HL-60 (cell line): ENCODE results near the gene ARIH2.

ENCODE experiments used
- DNase-seq, 2 experiments: peaks; one replicate each; pipeline ENCODE4 v3.0.0-alpha.2; 2010 to 2020; ENCODE audit warnings: low read depth in 1 of 2, low spot score in 1 of 2
- H3K27ac ChIP-seq: fragments of 250-450 bp; sonication (Bioruptor Pico); replicated peaks from 2 replicates; pipeline ENCODE4 v1.5.1; 2020; ENCODE audit warnings: mild to moderate bottlenecking, moderate library complexity
- H3K27me3 ChIP-seq: fragments of 250-450 bp; sonication (Bioruptor Pico); 2 replicates; pipeline ENCODE4 v1.5.1; 2021; ENCODE audit warnings: mild to moderate bottlenecking, moderate library complexity; ENCODE audit not compliant: insufficient read depth, poor library complexity, severe bottlenecking
- H3K4me3 ChIP-seq: replicated peaks from 2 replicates; pipeline ENCODE4 v1.5.1; 2011; ENCODE audit warnings: mild to moderate bottlenecking, control low read depth, low read length; ENCODE audit not compliant: insufficient read depth
- GABPA ChIP-seq: IDR thresholded peaks from 2 replicates; pipeline ENCODE4 v1.6.1; 2012; ENCODE audit warnings: low read depth
- POLR2AphosphoS5 ChIP-seq: IDR thresholded peaks from 2 replicates; pipeline ENCODE4 v1.6.1; 2012; ENCODE audit warnings: low read depth
- SPI1 ChIP-seq: IDR thresholded peaks from 2 replicates; pipeline ENCODE4 v1.6.1; 2012; ENCODE audit warnings: low read depth, mild to moderate bottlenecking, borderline replicate concordance
- TF ChIP-seq, protein P1 (sequence below): IDR thresholded peaks from 2 replicates; pipeline ENCODE4 v1.6.1; 2012; ENCODE audit warnings: low read depth; ENCODE audit not compliant: insufficient replicate concordance
- TF ChIP-seq, protein P2 (sequence below): IDR thresholded peaks from one replicate; pipeline ENCODE4 v1.5.1; 2011; ENCODE audit warnings: low read length, control low read depth, inconsistent platforms; ENCODE audit not compliant: insufficient read depth

Gene ARIH2

DNA sequence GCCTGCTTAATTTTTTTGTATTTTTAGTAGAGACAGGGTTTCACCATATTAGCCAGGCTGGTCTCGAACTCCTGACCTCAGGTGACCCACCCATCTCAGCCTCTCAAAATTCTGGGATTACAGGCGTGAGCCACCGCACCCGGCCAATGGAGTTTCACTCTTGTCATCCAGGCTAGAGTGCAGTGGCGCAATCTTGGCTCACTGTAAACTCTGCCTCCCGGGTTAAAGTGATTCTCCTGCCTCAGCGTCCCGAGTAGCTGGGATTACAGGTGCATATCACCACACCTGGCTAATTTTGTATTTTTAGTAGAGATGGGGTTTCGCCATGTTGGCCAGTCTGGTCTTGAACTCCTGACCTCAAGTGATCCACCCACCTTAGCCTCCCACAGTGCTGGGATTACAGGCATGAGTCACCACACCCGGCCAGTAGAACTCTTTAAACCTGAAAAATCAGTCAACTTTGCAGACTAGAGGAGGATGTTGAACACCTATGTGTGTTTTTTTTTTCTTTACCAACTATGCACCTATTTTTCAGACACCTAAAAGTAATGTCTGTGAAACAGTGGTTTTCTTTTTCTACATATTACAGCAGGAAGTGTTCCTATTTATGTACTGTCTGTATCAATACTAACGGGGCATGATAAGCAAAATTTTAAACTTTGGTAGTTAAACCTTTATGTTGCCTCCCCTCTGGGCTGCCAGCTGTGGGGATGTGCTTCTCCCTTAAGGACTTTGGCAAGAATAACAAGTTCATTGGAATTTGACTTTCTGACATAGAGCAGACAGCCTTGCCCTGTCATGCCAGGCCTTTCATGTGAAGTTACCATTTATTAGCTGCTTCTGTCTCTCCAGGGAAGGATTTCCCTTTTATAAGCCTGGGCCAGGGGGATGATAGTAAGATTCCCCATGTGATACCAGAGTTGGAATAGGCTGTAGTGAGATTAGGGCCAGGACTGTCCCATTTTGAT, 8.1 kb downstream of the ARIH2 start:
- H3K27me3 ChIP-seq = no peaks in the 10 kb centered on the region
- no peak overlapping the region for H3K4me3 ChIP-seq
- H3K27ac ChIP-seq = no peak overlapping the region
- no peak for DNase-seq
- TF ChIP-seq, protein P1, sequence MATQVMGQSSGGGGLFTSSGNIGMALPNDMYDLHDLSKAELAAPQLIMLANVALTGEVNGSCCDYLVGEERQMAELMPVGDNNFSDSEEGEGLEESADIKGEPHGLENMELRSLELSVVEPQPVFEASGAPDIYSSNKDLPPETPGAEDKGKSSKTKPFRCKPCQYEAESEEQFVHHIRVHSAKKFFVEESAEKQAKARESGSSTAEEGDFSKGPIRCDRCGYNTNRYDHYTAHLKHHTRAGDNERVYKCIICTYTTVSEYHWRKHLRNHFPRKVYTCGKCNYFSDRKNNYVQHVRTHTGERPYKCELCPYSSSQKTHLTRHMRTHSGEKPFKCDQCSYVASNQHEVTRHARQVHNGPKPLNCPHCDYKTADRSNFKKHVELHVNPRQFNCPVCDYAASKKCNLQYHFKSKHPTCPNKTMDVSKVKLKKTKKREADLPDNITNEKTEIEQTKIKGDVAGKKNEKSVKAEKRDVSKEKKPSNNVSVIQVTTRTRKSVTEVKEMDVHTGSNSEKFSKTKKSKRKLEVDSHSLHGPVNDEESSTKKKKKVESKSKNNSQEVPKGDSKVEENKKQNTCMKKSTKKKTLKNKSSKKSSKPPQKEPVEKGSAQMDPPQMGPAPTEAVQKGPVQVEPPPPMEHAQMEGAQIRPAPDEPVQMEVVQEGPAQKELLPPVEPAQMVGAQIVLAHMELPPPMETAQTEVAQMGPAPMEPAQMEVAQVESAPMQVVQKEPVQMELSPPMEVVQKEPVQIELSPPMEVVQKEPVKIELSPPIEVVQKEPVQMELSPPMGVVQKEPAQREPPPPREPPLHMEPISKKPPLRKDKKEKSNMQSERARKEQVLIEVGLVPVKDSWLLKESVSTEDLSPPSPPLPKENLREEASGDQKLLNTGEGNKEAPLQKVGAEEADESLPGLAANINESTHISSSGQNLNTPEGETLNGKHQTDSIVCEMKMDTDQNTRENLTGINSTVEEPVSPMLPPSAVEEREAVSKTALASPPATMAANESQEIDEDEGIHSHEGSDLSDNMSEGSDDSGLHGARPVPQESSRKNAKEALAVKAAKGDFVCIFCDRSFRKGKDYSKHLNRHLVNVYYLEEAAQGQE = no peak
- no peak for TF ChIP-seq POLR2AphosphoS5
- TF ChIP-seq SPI1 = no peak
- TF ChIP-seq, protein P2, sequence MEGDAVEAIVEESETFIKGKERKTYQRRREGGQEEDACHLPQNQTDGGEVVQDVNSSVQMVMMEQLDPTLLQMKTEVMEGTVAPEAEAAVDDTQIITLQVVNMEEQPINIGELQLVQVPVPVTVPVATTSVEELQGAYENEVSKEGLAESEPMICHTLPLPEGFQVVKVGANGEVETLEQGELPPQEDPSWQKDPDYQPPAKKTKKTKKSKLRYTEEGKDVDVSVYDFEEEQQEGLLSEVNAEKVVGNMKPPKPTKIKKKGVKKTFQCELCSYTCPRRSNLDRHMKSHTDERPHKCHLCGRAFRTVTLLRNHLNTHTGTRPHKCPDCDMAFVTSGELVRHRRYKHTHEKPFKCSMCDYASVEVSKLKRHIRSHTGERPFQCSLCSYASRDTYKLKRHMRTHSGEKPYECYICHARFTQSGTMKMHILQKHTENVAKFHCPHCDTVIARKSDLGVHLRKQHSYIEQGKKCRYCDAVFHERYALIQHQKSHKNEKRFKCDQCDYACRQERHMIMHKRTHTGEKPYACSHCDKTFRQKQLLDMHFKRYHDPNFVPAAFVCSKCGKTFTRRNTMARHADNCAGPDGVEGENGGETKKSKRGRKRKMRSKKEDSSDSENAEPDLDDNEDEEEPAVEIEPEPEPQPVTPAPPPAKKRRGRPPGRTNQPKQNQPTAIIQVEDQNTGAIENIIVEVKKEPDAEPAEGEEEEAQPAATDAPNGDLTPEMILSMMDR = no peak
- TF ChIP-seq GABPA = no peak

GRCh38 chr3:48927928-48928327, 9.3 kb downstream of the ARIH2 start:
- Histone ChIP-seq H3K4me3 (no peak overlapping the region), H3K27me3 (no peaks in the 10 kb centered on the region), H3K27ac (no peak overlapping the region)
- TF ChIP-seq SPI1 = peak; percentile 66; the same call in 1 of the 2 replicates
- TF ChIP-seq POLR2AphosphoS5 = no peak
- TF ChIP-seq, protein P1 = no peak
- DNase-seq = no peak

- TF ChIP-seq POLR2AphosphoS5 = no peak
- TF ChIP-seq, protein P2 = no peak
- TF ChIP-seq, protein P1 = no peak
- no peak for TF ChIP-seq SPI1
- TF ChIP-seq GABPA = no peak
- H3K27ac ChIP-seq = no peak overlapping the region
- DNase-seq = no peak
- H3K4me3 ChIP-seq = no peak overlapping the region
- H3K27me3 ChIP-seq = no peaks in the 10 kb centered on the region
Measured at GRCh38 chr3:48928679-48929078, 10.0 kb downstream of the ARIH2 start.
